Right forelimb (tissue), 1 donor: ENCODE data around the gene DENND5B.

Experiments used
- DNase-seq: peaks from one replicate; pipeline ENCODE4 v3.0.0-alpha.2; 2018

DENND5B gene

GRCh38 chr12:31368666-31369361, 222.1 kb downstream of the DENND5B start:
- peak; percentile 45 for DNase-seq

DNA sequence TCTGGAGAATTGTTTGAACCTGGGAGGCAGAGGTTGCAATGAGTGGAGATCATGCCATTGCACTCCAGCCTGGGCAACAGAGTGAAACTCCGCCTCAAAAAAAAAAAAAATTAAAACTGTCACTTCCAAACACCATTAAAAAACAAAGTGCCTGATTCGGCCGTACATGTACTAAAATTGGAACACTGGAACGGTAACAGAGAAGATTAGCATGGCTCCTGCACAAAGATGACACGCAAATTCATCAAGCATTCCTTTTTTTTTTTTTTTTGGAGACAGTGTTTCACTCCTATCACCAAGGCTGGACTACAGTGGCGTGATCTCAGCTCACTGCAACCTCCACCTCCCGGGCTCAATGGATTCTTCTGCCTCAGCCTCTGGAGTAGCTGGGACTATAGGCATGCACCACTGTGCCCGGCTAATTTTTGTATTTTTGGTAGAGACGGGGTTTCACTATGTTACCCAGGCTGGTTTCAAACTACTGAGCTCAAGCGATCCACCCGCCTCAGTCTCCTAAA, 224.8 kb downstream of the DENND5B start:
- no peak for DNase-seq

DNA sequence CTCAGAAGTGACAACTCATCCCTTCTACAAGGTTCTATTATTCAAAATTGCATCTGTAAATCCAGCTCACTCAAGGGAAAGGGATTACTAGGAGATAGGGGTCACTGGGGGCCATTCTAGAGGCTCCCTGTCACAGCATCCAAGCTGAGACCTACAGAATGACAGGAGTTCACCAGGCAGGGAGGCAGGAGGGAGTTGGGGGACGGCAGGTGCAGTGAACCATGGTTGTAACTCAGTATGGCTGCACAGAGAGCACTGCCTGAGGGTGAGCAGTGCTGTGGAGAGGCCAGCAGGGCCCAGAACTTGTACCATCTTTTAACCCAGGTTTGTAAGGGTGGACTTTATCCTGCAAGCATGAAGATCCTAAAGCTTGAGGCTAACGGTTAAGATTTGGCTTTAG, 227.1 kb downstream of the DENND5B start:
- DNase-seq: no peak

GRCh38 chr12:31363416-31363809, 227.5 kb downstream of the DENND5B start:
- no peak for DNase-seq

DNA sequence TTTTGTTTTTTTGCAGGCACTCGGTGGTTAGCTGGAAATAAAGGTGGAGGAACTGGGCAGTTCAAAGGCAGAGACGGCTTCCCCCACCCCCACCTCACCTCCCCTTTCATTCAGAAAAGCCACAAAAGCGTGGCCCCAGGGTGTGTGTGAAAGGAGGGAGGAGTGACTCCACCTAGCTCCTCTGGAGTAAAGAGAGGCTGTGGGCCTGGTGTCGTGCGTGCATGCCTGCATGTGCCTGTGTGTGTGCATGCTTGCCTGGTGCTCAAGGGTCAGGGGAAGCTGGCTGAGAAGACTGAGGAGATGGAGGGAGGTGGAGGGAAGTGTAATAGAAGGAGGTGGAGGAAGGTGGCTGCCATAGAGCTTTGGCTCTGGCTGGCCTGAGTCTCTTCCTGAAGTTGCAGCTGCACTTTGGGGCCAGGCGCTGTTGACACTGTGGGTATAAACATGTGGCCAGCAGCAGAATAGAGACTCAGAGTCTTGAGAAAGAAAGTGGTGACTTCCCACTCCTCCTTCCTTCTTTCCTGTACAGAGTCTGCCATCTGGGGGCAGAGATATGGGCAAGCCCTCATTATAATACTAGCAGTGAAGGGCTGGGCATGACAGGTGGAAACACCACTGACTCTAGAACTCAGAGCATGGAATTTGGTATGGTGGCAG, 228.0 kb downstream of the DENND5B start:
- peak; percentile 47 for DNase-seq

DNA sequence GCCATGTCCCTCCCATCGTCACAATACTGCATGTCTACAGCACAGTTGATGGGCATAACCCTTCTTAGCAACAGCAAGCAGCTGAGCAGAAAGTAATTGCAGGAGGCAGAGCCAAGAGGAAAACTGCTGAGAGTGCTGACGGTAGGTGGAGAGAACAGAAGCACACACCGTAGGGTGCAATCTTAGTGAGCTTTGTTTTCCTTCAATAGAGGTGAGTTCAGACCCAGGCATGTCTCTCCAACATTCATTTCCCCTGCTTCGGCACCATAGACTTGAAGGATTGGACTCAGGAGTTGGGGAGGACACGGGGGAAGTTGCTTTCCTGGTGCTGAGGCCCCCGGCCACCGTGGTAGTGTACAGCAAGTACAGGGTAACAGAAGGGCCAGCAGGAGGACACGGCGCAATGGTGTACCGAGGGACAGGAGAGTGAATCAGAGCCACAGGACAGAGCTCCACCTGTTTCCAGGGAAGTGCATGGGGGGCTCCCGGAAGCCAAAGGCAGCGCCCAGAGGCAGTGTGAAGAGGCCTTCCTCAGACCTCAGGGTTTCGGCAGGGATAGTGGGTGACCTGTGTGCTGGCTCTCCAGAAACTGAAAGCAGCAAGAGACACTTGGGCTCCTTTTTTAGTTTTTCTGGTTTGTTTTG, 228.7 kb downstream of the DENND5B start:
- DNase-seq: peak; percentile 46

GRCh38 chr12:31361730-31362114, 229.2 kb downstream of the DENND5B start:
- DNase-seq: no peak

- no peak for DNase-seq
Measured at GRCh38 chr12:31355747-31356107, 235.2 kb downstream of the DENND5B start.

DNA sequence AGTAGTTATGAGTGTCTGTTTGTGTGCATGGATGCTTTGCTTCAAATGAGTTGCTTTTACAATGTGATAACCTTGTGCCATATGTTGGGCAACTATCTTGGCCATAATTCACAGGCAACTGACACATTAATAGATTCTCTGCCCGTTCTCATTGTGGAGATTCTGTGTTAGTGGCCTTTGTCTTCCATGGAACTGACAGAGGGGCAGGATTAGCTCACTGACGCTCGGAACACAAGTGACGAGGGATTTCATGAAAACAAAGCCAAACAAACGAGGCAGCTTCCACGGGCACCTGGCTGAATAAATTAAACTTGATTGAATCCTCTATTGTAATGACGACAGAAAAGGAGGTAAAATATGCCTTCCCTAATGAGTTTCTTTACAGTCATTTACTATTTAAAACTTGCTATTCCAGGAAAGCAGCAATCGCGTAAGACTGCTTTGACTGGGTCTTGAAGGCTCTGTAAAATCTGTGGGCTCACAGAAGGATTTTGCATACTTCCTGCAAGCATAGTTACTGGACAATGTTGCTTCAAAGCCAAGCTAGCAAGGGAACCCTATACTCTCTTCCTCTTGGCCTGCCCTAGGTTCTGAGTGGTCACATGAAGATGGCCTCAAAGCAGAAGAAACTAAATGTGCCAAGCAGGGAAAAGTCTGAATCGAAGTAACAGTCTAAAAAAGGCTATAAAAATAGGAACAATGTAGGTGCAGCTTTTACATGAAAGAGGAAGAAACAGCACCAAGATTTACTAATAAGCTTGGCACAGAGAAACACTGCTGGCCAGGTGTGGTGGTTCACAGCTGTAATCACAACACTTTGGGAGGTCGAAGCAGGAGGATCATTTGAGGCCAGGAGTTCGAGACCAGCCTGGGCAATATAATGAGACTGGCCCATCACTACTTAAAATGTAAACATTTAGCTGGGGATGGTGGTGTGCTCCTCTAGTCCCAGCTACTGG, 236.9 kb downstream of the DENND5B start:
- no peak for DNase-seq

GRCh38 chr12:31346267-31346666, 244.7 kb downstream of the DENND5B start:
- no peak for DNase-seq

- no peak for DNase-seq
Measured at GRCh38 chr12:31343139-31343538, 247.8 kb downstream of the DENND5B start.

- DNase-seq: no peak
Measured at GRCh38 chr12:31342286-31342685, 248.7 kb downstream of the DENND5B start.

DNA sequence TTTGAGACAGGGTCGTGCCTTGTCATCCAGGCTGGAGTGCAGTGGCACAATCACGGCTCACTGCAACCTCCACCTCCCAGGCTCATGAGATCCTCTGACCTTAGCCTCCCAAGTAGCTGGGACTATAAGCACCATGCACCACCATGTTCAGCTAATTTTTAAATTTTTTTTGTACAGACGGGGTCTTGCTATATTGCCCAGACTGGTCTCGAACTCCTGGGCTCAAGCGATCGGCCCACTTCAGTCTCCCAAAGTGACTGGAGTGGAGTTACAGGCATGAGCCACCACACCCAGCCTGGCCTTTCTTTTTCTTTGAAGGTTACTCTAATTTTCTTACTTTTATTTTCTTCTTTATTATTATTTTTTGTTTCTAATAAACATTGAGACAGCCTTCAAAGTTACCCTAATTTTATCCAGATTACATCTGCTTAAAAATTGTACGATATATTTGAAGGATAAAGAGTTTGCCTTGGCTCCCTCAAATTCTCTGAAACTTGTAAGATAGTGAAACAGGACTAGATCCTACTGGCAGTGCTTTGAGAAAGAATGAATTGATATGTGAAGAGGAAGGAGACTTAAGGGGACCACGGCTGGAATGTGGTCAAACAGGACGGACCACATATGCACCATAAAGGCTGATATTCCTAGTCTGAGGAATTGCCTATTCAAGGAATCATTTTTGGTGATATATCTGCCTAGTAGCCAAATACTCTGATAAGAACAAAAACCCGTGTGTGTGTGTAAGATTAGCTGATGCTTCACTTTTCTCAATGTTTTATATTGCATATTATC, 250.9 kb downstream of the DENND5B start:
- no peak for DNase-seq

GRCh38 chr12:31337952-31338351, 253.0 kb downstream of the DENND5B start:
- no peak for DNase-seq
